GM21447 (cell line): ENCODE measurements around the gene LRP1-AS.

Experiments
- ATAC-seq: cut with Tn5 transposase; IDR thresholded peaks from one replicate; pipeline ENCODE4 v1.9.1; 2021; ENCODE audit not compliant: unreplicated experiment

LRP1-AS gene

GRCh38 chr12:57099766-57100165 is 47.7 kb downstream of the LRP1-AS start:
- ATAC-seq = no peak

GRCh38 chr12:57099047-57099714 is 48.2 kb downstream of the LRP1-AS start:
- ATAC-seq = no peak

- no peak for ATAC-seq
Measured at GRCh38 chr12:57098546-57098945, 48.9 kb downstream of the LRP1-AS start.

- ATAC-seq = no peak
Measured at GRCh38 chr12:57097554-57097835, 49.9 kb downstream of the LRP1-AS start.

- ATAC-seq = no peak
Measured at GRCh38 chr12:57096748-57097553, 50.5 kb downstream of the LRP1-AS start.

- ATAC-seq = no peak
Measured at GRCh38 chr12:57096099-57096572, 51.3 kb downstream of the LRP1-AS start.

GRCh38 chr12:57095440-57095839 is 52.0 kb downstream of the LRP1-AS start:
- no peak for ATAC-seq
